ENCODE measurements around the gene FANCE. TPM values are rescaled to one million over a fixed set of nuclear protein-coding genes. Genes with fewer than 3 reads are reported as not detected.
A peak's percentile ranks its signal among the peaks of the same experiment; 100 is the strongest.

The FANCE gene
- total RNA-seq, 4 donors from 2014 or later: 17.5 to 36.7 (median 34.2) TPM

DNA sequence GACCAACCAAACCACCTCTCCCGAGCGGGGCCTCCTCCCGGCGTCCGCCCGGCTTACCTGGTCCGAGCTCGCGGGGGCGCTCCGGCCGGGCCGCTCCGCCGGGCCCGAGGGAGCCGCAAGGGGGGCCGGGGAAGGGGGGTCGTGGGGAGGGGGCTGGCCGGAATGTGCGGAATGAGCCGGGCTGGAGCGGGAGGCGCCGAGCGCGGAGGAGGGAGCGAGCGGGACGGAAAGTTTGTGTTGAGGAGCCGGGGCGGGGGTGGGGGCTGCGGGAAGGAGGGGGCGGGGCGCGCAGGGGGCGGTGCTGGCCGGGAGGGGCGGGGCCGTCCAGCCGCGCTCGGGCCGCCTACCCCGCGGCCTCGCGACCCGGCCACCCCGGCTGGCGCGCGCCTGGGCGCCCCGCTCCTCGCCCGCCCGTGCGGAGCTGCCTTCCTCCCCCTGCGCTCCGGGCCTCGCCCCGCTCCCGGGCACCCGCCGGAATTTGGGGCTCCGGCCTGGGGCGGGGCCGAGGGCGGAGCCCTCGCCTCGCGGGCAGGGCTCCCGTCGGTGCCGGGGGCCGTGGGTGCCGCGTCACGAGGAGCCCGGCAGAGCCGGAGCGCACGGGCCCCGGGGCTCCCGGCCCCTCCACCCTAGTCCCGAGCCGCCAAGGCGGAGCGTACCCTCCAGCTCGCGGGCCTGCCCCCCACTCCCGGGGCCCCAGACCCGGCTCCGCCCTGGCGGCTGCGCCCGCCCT is 44.9 kb downstream of the FANCE start, which contains the start of gene TEAD3:
Gene TEAD3 (minus strand): TSS at position 239 of the 730 bp plus-strand sequence.
- peak; percentile 31 to 94 for DNase-seq (ENCODE audit: low spot score in 2 of 2)
- intact Hi-C loops (cut with DNase I; ENCODE audit: low total_unique reads): no loop called here
- WGBS, 2 donors: 1% methylated on average over 24 to 54 of the region's 98 CpGs
- H3K4me3 ChIP-seq (ENCODE audit: low read depth, poor library complexity, severe bottlenecking): peak within 1 kb of the TSS; percentile 78
- TF ChIP-seq POLR2A (IDR thresholded peaks at IDR 0.05) (peak in 1 of 2 donors; percentile 18), CTCF (IDR thresholded peaks at IDR 0.05) (no peak)

GRCh38 chr6:35497571-35498421 is 45.7 kb downstream of the FANCE start:
- TF ChIP-seq CTCF (IDR thresholded peaks at IDR 0.05) (no peak), POLR2A (IDR thresholded peaks at IDR 0.05) (no peak)

DNA sequence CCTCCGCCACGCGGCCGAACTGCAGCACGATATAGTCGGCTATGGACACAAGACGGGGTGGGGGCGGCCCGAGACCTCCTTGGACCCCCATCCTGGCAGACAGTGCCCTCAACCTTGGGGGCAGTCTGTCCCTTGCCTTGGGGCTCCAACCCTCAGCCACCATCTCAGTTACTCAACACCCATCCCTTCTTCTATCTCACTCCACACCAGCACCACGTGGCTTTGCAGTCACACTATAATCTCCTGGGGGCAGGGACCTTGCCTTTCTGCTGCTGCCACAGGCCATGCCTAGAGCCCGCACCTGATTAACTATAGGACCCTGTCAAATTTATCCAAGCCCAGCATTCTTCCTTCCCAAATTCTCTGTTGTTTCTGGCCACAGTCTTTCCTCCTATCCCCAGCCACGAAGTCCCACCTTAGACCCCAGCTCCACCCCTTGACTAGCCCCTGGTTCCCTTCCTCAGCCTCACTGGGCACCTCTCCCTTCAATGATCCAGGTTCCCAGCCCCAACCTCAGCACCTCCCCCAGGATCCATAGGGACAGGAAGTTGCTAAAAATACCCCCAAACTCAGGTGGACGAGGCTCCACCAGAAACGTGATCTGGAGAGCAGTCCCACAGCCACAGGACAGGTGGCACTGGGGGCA is 46.4 kb downstream of the FANCE start:
- intact Hi-C loops (cut with DNase I; ENCODE audit: low total_unique reads): no loop called here
- no peak overlapping the region for H3K4me3 ChIP-seq (ENCODE audit: low read depth, poor library complexity, severe bottlenecking)
- no peak for DNase-seq (ENCODE audit: low spot score in 2 of 2)
- TF ChIP-seq CTCF (IDR thresholded peaks at IDR 0.05) (no peak), POLR2A (IDR thresholded peaks at IDR 0.05) (no peak)
- 40 to 52% methylated on average over 14 of the region's 14 CpGs for WGBS, 2 donors

More at GRCh38 chr6:35497571-35498421, 45.7 kb downstream of the FANCE start:
- WGBS, 2 donors: 7% methylated on average over 33 to 62 of the region's 77 CpGs
- peak overlapping the region; percentile 52 for H3K4me3 ChIP-seq (ENCODE audit: low read depth, poor library complexity, severe bottlenecking)
- intact Hi-C loops (cut with DNase I; ENCODE audit: low total_unique reads): no loop called here
- peak; percentile 63 to 95 for DNase-seq (ENCODE audit: low spot score in 2 of 2)

- intact Hi-C loops (cut with DNase I; ENCODE audit: low total_unique reads): no loop called here
- TF ChIP-seq POLR2A (IDR thresholded peaks at IDR 0.05) (no peak), CTCF (IDR thresholded peaks at IDR 0.05) (no peak)
- 79 to 89% methylated on average over 4 of the region's 4 CpGs for WGBS, 2 donors
- H3K4me3 ChIP-seq (ENCODE audit: low read depth, poor library complexity, severe bottlenecking): no peak overlapping the region
- no peak for DNase-seq (ENCODE audit: low spot score in 2 of 2)
These were observed 47.2 kb downstream of the FANCE start for GRCh38 chr6:35499372-35499771.

DNA sequence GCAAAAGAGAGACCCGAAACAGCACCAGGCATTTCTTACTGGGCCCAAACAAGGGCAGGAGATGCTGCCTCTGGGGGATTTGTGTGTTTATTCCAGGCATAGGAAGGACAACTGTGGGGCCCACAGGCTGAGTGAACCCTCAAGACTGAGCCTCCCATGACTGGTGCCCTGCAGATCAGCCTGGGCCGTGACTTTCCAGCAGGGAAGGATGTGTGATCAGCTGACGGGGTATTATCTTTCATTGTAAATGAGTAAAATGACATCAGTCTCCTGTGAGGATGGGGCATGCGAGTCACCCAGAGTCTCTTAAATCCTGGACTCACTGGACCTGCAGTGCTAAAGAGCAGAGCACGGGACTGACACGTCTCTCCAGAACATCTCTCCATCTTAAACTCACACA is 48.6 kb downstream of the FANCE start:
- no peak for TF ChIP-seq CTCF (IDR thresholded peaks at IDR 0.05)
- TF ChIP-seq POLR2A (IDR thresholded peaks at IDR 0.05): no peak
- intact Hi-C loops (cut with DNase I; ENCODE audit: low total_unique reads): no loop called here
- DNase-seq (ENCODE audit: low spot score in 2 of 2): no peak
- 64 to 74% methylated on average over 6 of the region's 6 CpGs for WGBS, 2 donors
- H3K4me3 ChIP-seq (ENCODE audit: low read depth, poor library complexity, severe bottlenecking): no peak overlapping the region
